Measurements from ENCODE around the gene TSC22D2.

- TF ChIP-seq CTCF (IDR thresholded peaks at IDR 0.05) (no peak), POLR2AphosphoS5 (IDR thresholded peaks at IDR 0.05) (no peak)
Observed at GRCh38 chr3:150433347-150433746, 25.2 kb downstream of the TSC22D2 start.

Measured in sigmoid colon (tissue), 4 donors.